Stimulated activated CD8-positive, alpha-beta memory T cell treated with anti-CD3 and anti-CD28 coated beads, Interleukin-15, amount 100 ng/mL, for 48 hours (primary cell): Measurements from ENCODE around the gene INTS3.
A peak's percentile ranks its signal among the peaks of the same experiment; 100 is the strongest.
"Not testable (repeated sequence)": the region's sequence is repeated elsewhere in the genome, so short reads cannot be mapped to it uniquely, and the experiment has no call there.

Experiments
- DNase-seq, 2 donors: peaks; one replicate each; pipeline ENCODE4 v3.0.0-alpha.2; 2020; ENCODE audit warnings: low read depth in 2 of 2

Gene INTS3

DNA sequence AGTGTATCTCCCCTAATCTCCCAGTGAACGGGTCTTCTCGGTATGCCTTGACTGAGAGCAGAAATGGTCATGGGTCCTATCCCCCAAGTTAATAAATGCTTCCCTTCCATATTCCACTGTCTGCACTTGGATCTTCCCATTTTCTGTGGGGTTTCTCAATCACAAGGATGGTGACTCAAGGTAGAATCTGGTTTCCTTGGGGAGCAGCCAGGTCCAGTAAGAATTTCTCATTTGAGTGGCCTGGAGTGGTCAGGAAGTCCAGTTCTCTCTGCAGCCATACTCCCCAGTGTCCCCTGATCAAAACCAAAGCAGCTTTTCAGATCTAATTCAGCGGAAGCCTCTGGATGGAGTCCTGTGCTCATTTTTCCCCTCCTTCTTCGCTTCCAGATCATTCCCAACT, 32.6 kb downstream of the INTS3 start:
- no peak for DNase-seq

DNA sequence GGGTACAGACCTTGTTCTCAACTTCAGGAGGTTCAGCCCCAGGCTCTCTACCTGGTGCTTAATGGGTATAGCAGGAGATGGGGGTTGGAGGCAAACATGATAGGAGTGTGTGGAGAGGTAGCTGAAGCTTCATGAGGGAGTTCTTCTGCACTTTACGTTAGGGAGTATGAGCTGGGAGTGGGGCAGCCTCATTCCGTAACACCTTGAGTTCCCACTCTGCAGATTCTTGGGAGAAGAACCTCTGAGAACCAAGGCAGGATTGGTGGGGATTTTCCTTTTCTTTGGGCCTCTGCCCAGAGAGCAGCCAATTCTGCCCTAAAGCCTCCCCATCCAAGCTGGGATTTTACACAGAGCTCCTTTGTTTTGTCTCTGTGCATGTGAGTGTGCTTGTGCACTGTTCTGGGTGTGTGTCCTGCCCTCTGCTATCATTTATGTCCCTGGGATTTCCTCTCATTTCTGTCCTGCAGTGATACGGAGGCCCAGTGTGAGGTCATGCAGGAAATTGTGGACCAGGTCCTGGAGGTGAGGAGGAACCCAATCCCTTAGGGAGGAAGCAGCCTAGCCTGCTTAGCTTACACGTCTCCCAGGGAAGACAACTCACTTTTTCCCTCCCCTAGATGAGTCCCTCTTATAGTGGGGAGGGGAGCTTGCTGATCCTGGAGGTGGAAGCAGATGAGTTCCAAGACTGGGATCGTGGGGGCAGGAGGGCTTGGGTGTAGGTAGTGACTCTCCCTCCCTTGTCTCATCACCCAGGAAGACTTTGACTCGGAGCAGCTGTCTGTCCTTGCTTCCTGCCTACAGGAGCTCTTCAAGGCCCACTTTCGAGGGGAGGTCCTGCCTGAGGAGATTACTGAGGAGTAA, 35.7 kb downstream of the INTS3 start:
- DNase-seq: no peak

DNA sequence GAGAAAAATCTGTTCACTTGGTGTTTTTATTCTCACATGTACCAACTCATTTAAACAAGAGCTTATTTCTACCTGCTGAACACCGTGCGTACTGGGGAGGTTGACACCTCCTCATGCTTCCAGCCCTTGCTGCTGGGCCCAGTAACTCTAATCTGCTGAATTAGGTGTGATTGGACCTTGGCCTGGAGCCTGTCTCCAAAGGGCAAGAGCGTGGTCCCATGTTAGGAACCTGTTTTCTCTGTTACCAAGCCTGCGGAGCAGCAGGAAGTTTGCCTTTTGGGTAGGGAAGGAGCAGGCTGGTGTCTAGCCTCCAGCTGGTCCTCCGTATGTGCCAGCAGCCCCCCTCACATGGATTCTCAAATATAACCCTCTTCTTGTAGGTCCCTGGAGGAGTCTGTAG, 36.5 kb downstream of the INTS3 start:
- DNase-seq: no peak

DNA sequence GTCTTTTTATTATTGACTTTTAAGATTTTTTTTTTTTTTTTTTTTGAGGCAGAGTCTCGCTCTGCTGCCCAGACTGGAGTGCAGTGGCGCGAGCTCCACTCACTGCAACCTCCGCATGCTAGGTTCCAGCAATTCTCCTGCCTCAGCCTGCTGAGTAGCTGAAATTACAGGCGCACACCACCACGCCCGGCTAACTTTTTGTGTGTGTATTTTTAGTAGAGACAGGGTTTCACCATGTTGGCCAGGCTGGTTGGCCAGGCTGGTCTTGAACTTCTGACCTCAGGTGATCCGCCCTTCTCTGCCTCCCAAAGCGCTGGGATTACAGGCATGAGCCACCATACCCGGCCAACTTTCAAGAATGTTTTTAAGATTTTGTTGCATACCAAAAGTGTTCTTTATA, 38.8 kb downstream of the INTS3 start:
- DNase-seq: not testable (repeated sequence)

DNA sequence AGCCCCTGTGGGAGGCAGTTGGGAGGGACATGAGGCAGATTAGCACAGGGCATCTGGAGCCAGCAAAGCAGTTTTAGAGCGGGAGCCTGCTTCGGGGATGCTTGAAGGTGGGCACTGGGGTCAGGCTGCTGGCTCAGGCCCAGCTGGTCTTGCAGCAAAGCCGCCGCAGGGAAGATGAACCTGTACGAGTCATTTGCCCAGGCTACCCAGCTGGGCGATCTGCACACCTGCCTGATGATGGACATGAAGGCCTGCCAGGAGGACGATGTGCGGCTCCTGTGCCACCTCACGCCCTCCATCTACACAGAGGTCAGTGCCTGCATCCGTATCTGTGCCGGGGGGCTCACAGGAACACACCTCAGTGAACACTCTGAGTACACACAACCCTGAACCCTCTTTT, 39.7 kb downstream of the INTS3 start:
- no peak for DNase-seq

DNA sequence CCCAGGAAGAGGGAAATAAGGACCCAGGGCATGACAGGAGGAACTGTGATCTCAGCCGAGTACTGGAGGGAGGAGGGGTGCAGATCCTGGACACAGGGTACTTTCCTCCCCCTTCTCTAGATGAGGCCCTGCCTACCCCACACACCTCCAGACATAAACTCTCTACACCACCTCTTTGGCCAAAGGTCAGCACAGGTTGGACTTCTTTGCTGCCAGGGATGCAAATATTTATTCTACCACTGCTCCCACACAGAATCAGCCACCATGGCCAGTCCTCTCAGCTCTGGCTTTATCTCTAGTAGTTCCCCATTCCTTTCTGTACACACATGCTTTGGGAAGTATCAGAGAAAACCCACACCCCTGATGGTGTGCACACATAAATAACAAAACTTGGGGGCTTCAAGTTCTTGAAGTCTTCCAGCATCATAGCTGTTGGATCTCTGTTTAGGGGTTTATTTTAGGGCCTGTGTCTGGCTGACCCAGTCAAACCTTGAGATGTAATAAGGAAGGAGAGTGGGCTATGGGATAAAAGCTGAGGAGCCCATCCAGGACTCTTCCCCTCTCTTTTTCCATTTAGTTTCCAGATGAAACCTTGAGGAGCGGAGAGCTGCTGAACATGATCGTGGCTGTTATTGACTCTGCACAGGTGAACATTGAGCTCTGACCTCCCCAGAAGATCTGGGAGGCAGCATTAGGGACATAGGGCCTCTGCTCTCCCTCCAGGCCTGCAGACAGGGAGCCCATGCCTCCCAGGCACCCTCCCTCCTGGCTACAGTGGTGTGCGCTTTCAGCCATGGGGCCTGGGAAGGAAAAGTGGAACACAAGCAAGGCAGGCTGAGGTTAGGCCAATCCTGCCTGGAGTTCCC, 40.7 kb downstream of the INTS3 start:
- no peak for DNase-seq

DNA sequence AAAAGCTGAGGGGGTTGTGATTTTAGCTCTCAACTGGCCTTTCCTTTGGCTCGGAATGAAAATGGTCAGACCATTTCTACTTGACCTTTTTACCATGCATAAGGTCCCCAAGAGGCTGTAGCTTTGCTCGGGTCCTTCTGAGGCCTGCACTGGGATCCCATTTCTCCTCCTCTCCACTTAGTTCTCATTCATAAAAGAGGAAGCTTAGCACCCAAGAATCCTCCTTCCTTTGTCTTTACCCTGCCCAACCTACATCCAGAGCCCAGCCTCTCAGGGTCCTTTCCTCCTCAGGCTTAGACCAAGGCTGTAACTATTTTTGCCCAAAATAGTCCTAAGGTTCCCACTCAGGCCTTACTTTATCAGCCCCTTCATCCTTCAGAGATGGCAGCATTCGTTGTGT, 41.4 kb downstream of the INTS3 start:
- no peak for DNase-seq

DNA sequence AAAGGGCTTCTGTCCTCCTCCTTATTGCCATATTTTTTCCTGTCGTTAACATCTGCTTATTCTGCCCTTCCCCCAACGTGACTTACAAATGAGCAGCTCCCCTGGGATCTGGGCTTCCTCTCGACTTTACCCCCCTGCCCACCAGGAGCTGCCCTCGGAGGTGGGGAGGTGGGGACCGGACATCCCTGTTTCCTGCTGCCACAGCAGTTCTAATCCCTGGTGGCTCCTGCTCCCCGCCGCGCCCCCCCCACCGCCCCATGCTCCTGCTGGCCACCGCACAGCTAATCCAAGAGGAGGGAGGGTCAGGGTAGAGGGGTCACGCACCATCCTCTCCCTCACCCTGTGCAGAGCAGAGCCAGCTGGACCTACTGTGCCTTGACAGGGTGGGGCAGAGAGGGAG, 42.9 kb downstream of the INTS3 start:
- no peak for DNase-seq

DNA sequence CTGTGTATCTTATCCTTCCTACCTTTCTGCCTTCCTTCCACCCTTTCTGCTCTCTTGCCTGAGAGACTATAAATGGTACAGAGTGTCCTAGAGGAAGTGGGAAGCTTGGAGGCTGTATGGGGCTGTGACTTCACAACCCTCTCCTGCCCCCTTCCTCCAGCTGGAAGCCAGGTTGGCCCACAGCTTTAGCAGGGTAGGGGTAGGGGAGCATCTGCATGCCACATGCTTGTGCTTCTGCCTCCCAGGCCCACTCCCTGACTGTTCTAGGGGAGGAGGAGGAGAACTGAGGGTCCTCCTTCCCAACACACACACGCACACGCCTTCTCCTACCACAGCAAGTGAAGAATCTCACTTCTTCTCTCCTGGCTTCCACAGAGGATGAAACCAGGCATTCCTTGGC, 43.4 kb downstream of the INTS3 start:
- DNase-seq: no peak

DNA sequence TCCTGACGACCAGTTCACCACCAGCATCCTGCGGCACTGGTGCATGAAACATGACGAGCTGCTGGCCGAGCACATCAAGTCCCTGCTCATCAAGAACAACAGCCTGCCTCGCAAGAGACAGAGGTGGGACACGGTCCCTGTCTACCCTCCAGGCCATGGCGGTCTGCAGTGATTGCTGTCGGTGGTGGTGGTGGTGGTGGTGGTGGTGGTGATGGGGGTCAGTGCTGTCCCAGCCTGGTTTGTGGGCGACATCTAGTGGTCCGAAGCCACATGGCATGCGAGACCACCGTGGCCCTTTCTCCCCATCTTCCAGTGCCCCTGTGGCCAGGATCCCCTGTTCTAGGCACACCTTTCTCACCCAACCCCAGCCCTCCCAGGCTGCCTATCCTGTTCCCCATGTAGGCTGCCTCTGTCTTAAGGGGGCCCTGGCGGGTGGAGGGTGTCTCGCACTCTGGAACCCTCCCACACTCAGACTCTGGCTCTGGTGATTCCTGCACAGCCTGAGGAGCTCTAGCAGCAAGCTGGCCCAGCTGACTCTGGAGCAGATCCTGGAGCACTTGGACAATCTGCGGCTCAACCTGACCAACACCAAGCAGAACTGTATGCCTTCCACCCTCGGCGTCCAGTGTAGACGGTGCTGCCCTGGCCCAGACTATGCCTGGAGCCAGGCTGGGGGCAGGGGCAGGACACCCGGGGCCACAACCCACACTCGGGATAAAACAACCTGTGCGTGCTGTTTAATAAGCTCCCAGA, 44.2 kb downstream of the INTS3 start:
- DNase-seq: no peak

DNA sequence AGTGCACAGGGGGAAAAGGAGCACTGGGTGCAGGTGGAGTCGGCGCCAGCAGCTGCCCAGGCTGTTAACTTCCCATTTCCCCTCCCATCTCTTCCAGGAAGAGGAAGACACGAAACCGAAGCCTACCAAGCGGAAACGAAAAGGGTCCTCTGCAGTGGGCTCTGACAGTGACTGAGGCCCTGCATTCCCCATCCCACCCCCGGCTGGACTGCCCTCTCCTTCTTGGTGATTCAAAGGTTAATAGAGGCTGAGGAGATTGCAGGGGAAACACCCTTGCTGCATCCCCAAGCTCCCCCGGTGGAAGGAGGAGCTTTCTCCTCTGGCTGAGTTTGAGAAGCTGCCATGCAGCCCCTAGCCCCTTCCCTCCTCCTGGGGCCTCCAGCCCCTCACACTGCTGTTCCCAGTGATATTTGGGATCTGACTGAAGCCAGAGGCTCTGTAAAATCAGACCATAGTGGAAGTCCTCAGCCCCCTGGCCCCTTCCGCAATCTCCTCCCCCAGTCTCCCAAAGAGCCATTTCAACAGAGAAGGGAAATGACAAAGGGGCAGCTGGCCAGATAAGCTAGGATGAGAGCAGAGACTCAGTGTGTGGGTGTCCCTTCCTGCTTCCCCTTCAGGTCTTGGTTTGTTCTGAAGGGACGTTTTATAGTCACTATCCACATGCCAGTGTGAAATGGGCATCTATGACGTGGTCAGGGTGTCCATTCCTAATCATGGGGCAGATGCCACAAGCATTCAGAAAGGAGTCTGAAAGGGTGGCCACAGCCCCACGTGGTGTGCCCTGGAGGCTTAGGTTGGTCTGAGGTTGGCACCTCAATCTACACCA, 45.5 kb downstream of the INTS3 start:
- no peak for DNase-seq

DNA sequence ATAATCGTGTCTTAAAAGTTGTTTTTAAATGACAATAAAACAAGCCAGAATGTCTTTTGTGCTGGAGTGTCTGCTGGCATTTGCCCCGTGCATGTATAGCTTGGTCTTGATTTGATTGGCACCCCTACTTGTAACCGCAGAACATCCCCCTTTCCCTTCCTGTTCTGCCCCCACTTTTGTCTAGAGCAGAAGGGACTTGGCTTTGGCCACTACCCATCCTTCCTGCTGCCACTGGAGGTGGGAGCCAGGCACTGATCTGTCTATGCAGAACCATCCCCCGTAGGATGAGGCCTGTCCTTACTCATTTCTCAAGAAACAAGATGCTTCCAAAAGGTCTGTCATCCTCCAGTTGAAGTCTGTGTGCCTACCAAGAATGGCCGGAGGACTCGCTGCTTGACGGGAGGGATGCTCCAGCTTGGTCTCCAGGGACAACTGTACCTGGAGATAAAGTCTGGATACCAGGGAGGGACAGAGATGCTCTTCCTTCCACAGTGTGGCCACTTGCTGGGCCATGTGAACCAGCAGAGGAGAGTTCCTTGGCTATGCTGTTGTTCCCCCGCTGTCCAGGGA, 46.3 kb downstream of the INTS3 start:
- DNase-seq: no peak

DNA sequence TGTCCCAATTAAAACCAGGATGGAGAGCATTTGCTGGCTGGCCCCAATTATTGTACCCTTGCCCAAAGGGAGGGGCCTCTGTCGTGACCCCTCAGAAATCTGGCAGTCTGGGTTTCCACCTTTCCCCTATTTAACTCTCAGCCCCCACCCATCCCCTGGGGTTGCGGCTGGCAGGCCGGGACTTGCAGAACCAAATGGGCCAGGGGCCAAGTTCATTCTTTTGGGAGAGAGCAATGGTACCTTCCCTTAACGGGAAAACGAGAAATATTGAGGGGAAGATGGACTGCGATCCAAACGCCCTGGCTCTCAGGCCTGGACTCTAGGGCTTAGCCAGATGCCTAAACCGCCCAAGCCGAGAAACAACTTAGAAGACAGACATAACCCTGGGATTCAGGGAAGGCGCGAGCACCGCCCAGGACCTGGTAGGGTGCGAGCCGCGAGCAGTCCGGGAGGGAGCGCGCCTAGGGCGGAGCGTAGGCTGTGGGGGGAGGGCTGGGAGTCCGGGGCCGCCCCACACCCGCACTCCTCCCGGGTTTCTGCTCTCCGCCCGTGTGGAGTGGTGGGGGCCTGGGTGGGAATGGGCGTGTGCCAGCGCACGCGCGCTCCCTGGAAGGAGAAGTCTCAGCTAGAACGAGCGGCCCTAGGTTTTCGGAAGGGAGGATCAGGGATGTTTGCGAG, 47.1 kb downstream of the INTS3 start, which contains the start of gene SLC27A3:
SLC27A3 (plus strand) TSS at position 628 of the 678 bp plus-strand sequence. CDS start 91 bp downstream, outside the sequence.
- peak in 1 of 2 donors; percentile 11 for DNase-seq

DNA sequence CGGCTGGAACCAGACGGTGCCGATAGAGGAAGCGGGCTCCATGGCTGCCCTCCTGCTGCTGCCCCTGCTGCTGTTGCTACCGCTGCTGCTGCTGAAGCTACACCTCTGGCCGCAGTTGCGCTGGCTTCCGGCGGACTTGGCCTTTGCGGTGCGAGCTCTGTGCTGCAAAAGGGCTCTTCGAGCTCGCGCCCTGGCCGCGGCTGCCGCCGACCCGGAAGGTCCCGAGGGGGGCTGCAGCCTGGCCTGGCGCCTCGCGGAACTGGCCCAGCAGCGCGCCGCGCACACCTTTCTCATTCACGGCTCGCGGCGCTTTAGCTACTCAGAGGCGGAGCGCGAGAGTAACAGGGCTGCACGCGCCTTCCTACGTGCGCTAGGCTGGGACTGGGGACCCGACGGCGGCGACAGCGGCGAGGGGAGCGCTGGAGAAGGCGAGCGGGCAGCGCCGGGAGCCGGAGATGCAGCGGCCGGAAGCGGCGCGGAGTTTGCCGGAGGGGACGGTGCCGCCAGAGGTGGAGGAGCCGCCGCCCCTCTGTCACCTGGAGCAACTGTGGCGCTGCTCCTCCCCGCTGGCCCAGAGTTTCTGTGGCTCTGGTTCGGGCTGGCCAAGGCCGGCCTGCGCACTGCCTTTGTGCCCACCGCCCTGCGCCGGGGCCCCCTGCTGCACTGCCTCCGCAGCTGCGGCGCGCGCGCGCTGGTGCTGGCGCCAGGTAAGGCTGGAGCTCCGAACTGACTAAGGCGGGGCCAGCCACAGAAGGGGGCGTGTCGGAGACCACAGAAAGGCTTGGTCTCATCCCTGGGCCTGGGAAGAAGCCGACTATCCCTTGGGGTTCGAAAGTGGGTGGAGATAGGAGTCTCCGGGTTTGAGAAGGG, 47.8 kb downstream of the INTS3 start:
- DNase-seq: peak; percentile 35 to 51

DNA sequence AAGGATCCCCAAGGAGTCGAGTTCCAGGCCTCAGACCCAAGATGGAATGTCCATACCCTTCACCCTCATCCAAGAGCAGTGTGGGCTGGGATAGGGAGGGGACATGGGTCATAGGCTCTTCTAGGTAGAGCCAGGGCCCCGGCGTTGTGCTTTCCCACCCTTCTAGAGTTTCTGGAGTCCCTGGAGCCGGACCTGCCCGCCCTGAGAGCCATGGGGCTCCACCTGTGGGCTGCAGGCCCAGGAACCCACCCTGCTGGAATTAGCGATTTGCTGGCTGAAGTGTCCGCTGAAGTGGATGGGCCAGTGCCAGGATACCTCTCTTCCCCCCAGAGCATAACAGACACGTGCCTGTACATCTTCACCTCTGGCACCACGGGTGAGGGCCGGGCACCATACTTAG, 48.5 kb downstream of the INTS3 start:
- no peak for DNase-seq

DNA sequence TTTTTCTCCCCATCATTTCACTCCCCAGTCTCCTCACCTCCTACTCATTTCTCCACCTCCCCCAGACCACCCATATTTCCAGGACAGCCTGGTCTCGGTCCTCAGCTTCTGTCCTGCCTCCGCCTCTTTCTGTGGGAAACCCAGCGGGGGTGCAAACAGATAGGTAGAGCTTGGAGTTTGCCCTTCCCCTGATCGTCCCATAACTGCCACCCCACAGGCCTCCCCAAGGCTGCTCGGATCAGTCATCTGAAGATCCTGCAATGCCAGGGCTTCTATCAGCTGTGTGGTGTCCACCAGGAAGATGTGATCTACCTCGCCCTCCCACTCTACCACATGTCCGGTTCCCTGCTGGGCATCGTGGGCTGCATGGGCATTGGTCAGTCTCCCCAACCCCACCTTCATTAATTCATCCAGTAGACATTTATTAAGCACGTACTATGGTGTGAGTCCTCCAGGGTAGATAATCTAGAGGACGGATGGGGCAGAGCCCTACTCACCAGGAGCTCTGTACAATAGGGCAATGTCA, 49.1 kb downstream of the INTS3 start:
- no peak for DNase-seq

DNA sequence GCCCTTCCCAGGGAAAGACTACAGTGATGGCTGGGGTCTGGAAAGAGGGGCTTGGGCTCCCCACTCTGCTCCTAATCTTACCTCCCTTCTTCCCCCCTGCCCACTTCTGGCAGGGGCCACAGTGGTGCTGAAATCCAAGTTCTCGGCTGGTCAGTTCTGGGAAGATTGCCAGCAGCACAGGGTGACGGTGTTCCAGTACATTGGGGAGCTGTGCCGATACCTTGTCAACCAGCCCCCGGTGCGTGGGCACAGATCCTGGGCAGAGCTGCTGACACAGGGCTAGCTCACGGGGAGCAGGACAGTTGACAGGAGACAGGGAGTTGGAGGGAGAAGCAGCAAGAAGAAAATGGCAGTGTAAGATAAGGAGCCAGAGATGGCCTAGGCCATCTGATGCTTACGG, 49.8 kb downstream of the INTS3 start:
- no peak for DNase-seq

DNA sequence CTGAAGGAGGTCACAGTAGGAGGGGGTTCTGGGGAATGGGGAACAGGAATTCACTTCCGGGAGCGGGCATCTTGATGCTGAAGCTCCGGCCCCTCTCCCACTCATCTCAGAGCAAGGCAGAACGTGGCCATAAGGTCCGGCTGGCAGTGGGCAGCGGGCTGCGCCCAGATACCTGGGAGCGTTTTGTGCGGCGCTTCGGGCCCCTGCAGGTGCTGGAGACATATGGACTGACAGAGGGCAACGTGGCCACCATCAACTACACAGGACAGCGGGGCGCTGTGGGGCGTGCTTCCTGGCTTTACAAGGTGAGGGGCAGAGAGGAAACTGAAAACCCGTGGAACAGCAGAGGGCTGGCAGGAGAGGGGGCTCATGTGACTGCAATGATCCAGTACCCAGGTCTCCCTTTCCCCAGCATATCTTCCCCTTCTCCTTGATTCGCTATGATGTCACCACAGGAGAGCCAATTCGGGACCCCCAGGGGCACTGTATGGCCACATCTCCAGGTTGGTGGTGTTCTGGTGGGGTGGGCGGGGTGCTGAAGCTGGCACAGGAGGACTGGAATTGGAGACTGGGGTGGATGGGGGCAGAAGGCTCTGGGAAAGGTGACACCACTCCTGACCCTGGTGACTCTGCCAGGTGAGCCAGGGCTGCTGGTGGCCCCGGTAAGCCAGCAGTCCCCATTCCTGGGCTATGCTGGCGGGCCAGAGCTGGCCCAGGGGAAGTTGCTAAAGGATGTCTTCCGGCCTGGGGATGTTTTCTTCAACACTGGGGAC, 50.4 kb downstream of the INTS3 start:
- DNase-seq: no peak
